Heart left ventricle (tissue), 13 donors: ENCODE measurements around the gene SETDB2.

Source experiments
- CTCF ChIP-seq, 12 donors: fragments of 200-600 bp; sonication (generic) in 4 of 12; IDR thresholded peaks; one replicate each; pipeline versions ENCODE4 v1.5.0 to v1.8.0; 2018 to 2022; ENCODE audit warnings: antibody characterized with exemption in 12 of 12, mild to moderate bottlenecking in 5 of 12
- POLR2A ChIP-seq, 2 donors: fragments of 450-650 bp; IDR thresholded peaks; one replicate each; pipeline ENCODE4 v1.6.1; 2017; ENCODE audit warnings: antibody characterized with exemption in 2 of 2, mild to moderate bottlenecking in 2 of 2, moderate library complexity in 2 of 2
- donor health status: ischemic (EF 13 %, LVEDD 7.1; RV severe dilation, severe dysfunction).
- donor health status: DM: no; HTN: yes; CAD: no.
- donor health status: DM: no; HTN: no; CAD: no.
- donor health status: ischemic (EF 25% LVEDD 6.9; RV normal size, moderate dysfunction).
- donor health status: ischemic (EF 25% LVEDD 5.7; RV mildly dilated, moderate dysfunction).
- donor health status: ischemic (EF 35%, LVEDD 5.7; RV mildly dilated, moderate dysfunction).
- donor health status: nonischemic (EF 11% LVEDD 7.7; RV severe dilation, severe dysfunction).
- donor health status: DM: yes; HTN: yes; CAD: no.
- donor health status: PGD.
- donor health status: ischemic (EF 29% LVEDD 5.4; RV normal size, mild dysfunction).
- donor health status: nonischemic (EF 23%, LVEDD 6.1; RV moderate dilation, normal function).

DNA sequence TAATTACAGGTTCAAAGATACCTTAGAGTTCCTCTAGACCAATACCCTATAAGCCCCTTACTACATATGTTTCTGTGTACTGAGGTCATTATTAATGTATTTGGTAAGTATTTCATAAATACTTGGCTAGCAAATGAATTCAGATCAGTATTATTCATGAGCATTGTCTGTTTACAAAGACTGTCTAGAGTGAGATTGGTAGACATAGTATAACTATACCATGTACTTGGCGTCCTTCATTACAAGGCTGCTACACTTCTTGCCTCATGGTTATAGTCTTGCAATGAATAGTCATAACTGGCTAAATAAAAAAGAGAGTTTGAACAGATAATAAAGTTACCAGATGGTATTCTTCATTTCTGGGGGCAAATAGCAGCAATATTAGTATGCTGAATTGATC is 12.1 kb downstream of the SETDB2 start:
- TF ChIP-seq POLR2A (IDR thresholded peaks at IDR 0.05): no peak
- TF ChIP-seq CTCF (IDR thresholded peaks at IDR 0.05): no peak
